ENCODE measurements around the gene ZBTB20. TPM values are rescaled to one million over a fixed set of nuclear protein-coding genes. Genes with fewer than 3 reads are reported as not detected.

The ZBTB20 gene
- total RNA-seq, 1 donor from 2014 or later: 61.0 TPM

GRCh38 chr3:114439284-114439683 lies 707.8 kb downstream of the ZBTB20 start:
- TF ChIP-seq CTCF (IDR thresholded peaks at IDR 0.05): no peak
- no peak overlapping the region for H3K4me3 ChIP-seq
- H3K27me3 ChIP-seq: no peaks in the 10 kb centered on the region
- intact Hi-C loops (cut with DNase I): no loop called here
- H3K27ac ChIP-seq: no peak overlapping the region
- no peak for ATAC-seq
- no peaks in the 10 kb centered on the region for H3K9me3 ChIP-seq
- H3K4me1 ChIP-seq: peaks cover 5% of the 10 kb centered on the region
- no peaks in the 10 kb centered on the region for H3K36me3 ChIP-seq
- no peak for DNase-seq

GRCh38 chr3:114437897-114438296 lies 709.2 kb downstream of the ZBTB20 start:
- Histone ChIP-seq H3K27me3 (no peaks in the 10 kb centered on the region), H3K4me1 (peaks cover 5% of the 10 kb centered on the region), H3K4me3 (no peak overlapping the region), H3K27ac (no peak overlapping the region), H3K9me3 (no peaks in the 10 kb centered on the region), H3K36me3 (no peaks in the 10 kb centered on the region)
- intact Hi-C loops (cut with DNase I): no loop called here
- ATAC-seq: no peak
- TF ChIP-seq CTCF (IDR thresholded peaks at IDR 0.05): no peak
- DNase-seq: no peak

GRCh38 chr3:114436182-114436581 lies 710.9 kb downstream of the ZBTB20 start:
- no peak for TF ChIP-seq CTCF (IDR thresholded peaks at IDR 0.05)
- Histone ChIP-seq H3K4me1 (peaks cover 3% of the 10 kb centered on the region), H3K4me3 (no peak overlapping the region), H3K9me3 (no peaks in the 10 kb centered on the region), H3K36me3 (no peaks in the 10 kb centered on the region), H3K27me3 (no peaks in the 10 kb centered on the region), H3K27ac (no peak overlapping the region)
- DNase-seq (no peak), ATAC-seq (no peak)
- intact Hi-C loops (cut with DNase I): no loop called here

- no peaks in the 10 kb centered on the region for H3K27me3 ChIP-seq
- TF ChIP-seq CTCF (IDR thresholded peaks at IDR 0.05): no peak
- intact Hi-C loops (cut with DNase I): no loop called here
- no peak for DNase-seq
- H3K27ac ChIP-seq: no peak overlapping the region
- H3K4me3 ChIP-seq: no peak overlapping the region
- H3K4me1 ChIP-seq: no peaks in the 10 kb centered on the region
- no peak for ATAC-seq
- H3K9me3 ChIP-seq: no peaks in the 10 kb centered on the region
- no peaks in the 10 kb centered on the region for H3K36me3 ChIP-seq
These were observed 711.5 kb downstream of the ZBTB20 start for GRCh38 chr3:114435386-114436115.

GRCh38 chr3:114432310-114432709 lies 714.8 kb downstream of the ZBTB20 start:
- DNase-seq: no peak
- no peak for ATAC-seq
- Histone ChIP-seq H3K4me1 (no peaks in the 10 kb centered on the region), H3K27me3 (no peaks in the 10 kb centered on the region), H3K36me3 (no peaks in the 10 kb centered on the region), H3K9me3 (no peaks in the 10 kb centered on the region), H3K4me3 (no peak overlapping the region), H3K27ac (no peak overlapping the region)
- TF ChIP-seq CTCF (IDR thresholded peaks at IDR 0.05): no peak
- intact Hi-C loops (cut with DNase I): no loop called here

Measured in upper lobe of right lung (tissue), 1 donor.